Fibroblast of lung (primary cell): ENCODE measurements around the gene TBL1X.

Source experiments
- CTCF ChIP-seq, 2 donors: IDR thresholded peaks in 1 of 2; conservative IDR thresholded peaks in 1 of 2; 1 replicate in 1 of 2; 2 replicates in 1 of 2; pipeline ENCODE4 v1.5.1; 2011 to 2012; ENCODE audit warnings: low read length in 2 of 2, control low read depth in 1 of 2, inconsistent platforms in 1 of 2, low read depth in 1 of 2, mild to moderate bottlenecking in 1 of 2
- EZH2 ChIP-seq: IDR thresholded peaks from 2 replicates; pipeline ENCODE4 v1.5.1; 2012; ENCODE audit warnings: low read length, control low read depth, mild to moderate bottlenecking; ENCODE audit errors: missing control alignments

GRCh38 chrX:9581771-9582385 lies 117.0 kb downstream of the TBL1X start:
- TF ChIP-seq CTCF (conservative IDR thresholded peaks at IDR 0.05 in 1 of 2, IDR thresholded peaks at IDR 0.05 in 1 of 2; ENCODE audit: low read depth in 1 of 2, low read length in 2 of 2) (no peak), EZH2 (no peak)
